ENCODE measurements around the gene KLHL35.

DNA sequence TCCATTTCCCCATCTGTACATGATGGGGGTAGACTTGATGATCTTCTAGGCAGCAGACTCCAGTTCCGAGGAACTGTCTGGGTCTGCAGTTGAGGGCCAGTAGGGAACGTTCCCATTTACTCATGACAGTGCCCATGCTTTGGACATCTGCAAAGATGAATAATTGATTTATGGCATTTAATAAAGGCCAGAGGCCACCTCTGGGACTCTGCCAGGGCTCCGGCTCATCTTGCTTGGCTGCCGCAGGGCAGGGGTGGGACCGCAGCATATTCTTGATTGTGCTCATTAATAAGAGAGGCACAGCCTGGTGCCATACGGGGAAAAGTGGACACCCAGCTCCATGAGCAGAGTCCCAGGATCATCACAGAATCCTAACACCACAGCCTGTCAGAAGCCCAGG is 28.1 kb upstream of the KLHL35 start:
- TF ChIP-seq CTCF (IDR thresholded peaks at IDR 0.05) (no peak), POLR2A (IDR thresholded peaks at IDR 0.05) (no peak), POLR2AphosphoS5 (IDR thresholded peaks at IDR 0.05) (no peak), EP300 (IDR thresholded peaks at IDR 0.05) (no peak)
